ENCODE results near the gene KRT1. TPM values are rescaled to one million over a fixed set of nuclear protein-coding genes. Genes with fewer than 3 reads are reported as not detected.

Gene KRT1
- not detected in 2 replicates for total RNA-seq

GRCh38 chr12:52680363-52680762 is at the start of gene KRT1:
KRT1 (minus strand) TSS chr12:52680407; CDS start chr12:52680348, 59 bp downstream.

GRCh38 chr12:52703424-52703823 is 23.2 kb upstream of the KRT1 start, which contains the start of gene KRT77:
KRT77 (minus strand) TSS chr12:52703524; CDS start chr12:52703434, 90 bp downstream.

GRCh38 chr12:52651726-52652261 is 28.4 kb downstream of the KRT1 start, which contains the start of gene KRT2:
KRT2 (minus strand) TSS chr12:52652211; CDS start chr12:52652142, 69 bp downstream.

Other genes with a start within 250 kb of the KRT1 start
- gene KRT75, start 246.0 kb downstream of the KRT1 start, total RNA-seq, result not detected in 2 replicates
- gene KRT6B, start 228.3 kb downstream of the KRT1 start, total RNA-seq, result not detected in 2 replicates
- gene KRT6C, start 206.6 kb downstream of the KRT1 start, total RNA-seq, result not detected in 2 replicates
- gene KRT6A, start 187.2 kb downstream of the KRT1 start, total RNA-seq, result 0.17 and 1.4 TPM in 2 replicates
- 0.82 TPM in 1 of 2 replicates, not detected in the other for gene KRT5, start 160.0 kb downstream of the KRT1 start, total RNA-seq
- gene KRT71, start 127.3 kb downstream of the KRT1 start, total RNA-seq, result not detected in 2 replicates
- gene KRT74, start 106.6 kb downstream of the KRT1 start, total RNA-seq, result not detected in 2 replicates
- gene KRT72, start 78.9 kb downstream of the KRT1 start, total RNA-seq, result not detected in 2 replicates
- not detected in 2 replicates for gene KRT73, start 61.8 kb downstream of the KRT1 start, total RNA-seq
- gene KRT2, start 28.2 kb downstream of the KRT1 start, total RNA-seq, result not detected in 2 replicates
- not detected in 2 replicates for gene KRT77, start 23.1 kb upstream of the KRT1 start, total RNA-seq
- not detected in 2 replicates for gene KRT76, start 96.9 kb upstream of the KRT1 start, total RNA-seq
- gene KRT3, start 115.7 kb upstream of the KRT1 start, total RNA-seq, result not detected in 2 replicates
- gene KRT4, start 133.7 kb upstream of the KRT1 start, total RNA-seq, result not detected in 2 replicates
- not detected in 2 replicates for gene KRT79, start 153.9 kb upstream of the KRT1 start, total RNA-seq
- gene KRT78, start 168.6 kb upstream of the KRT1 start, total RNA-seq, result not detected in 2 replicates
- 48.8 and 158 TPM in 2 replicates for gene KRT8, start 224.7 kb upstream of the KRT1 start, total RNA-seq

Measured in pericardium fibroblast (primary cell).